GM23248 (cell line): ENCODE results near the gene EVC.

Source experiments
- EZH2 ChIP-seq: fragments of 200-600 bp; sonication (generic); IDR thresholded peaks from 2 replicates; pipeline ENCODE4 v1.6.1; 2018; ENCODE audit warnings: antibody characterized with exemption, mild to moderate bottlenecking; ENCODE audit not compliant: insufficient read depth, poor library complexity, severe bottlenecking
- EZH2phosphoT487 ChIP-seq: fragments of 200-600 bp; sonication (generic); IDR thresholded peaks from 2 replicates; pipeline ENCODE4 v1.6.1; 2018; ENCODE audit warnings: antibody characterized with exemption, moderate library complexity, mild to moderate bottlenecking, low read depth; ENCODE audit not compliant: insufficient read depth

DNA sequence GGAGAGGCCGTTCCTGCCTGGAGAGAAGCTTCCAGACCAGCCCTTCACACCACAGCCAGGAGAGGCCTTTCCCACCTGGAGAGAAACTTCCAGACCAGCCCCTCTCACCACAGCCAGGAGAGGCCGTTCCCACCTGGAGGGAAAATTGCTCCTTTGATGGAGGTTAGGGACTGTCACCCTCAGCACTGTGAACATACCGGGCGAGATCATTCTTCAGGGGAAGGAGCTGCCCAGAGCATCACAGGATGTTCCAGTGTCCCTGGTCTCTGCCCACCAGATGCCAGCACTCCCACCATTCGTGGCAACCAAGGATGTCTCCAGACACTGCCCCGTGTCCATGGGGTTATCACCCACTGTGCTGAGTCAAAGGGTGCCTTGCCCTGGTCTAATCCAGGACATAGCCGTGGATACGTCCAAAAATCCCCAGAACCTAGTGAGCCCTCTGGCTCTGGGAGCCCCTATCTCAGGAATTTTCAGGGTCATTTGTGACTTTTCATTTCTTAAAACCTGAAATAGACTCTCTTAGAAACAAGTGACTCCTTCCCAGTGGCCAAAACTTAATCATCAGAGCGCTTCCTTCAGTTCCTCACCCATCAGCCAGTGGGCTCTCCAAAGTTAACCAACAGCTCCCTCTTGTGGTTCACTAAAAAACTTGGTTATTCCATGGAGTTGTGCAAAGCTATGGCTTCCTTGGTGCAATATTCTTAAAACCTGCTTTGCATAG lies 101.7 kb downstream of the EVC start:
- no peak for TF ChIP-seq EZH2phosphoT487
- TF ChIP-seq EZH2 = no peak
